Mammary epithelial cell (primary cell): Measurements from ENCODE around the gene HOXA3.

ENCODE experiments used
- EZH2 ChIP-seq: IDR thresholded peaks from 2 replicates; pipeline ENCODE4 v1.6.1; 2012; ENCODE audit warnings: low read length, inconsistent platforms, borderline replicate concordance
- TF ChIP-seq, protein P1 (sequence below), 2 donors: IDR thresholded peaks in 1 of 2; conservative IDR thresholded peaks in 1 of 2; 2 replicates each; pipeline ENCODE4 v1.5.1; 2011 to 2012; ENCODE audit warnings: inconsistent platforms in 2 of 2, low read length in 2 of 2, mild to moderate bottlenecking in 2 of 2, control low read depth in 1 of 2, low read depth in 1 of 2; ENCODE audit not compliant: insufficient read depth in 1 of 2; ENCODE audit errors: extremely low read depth in 1 of 2

DNA sequence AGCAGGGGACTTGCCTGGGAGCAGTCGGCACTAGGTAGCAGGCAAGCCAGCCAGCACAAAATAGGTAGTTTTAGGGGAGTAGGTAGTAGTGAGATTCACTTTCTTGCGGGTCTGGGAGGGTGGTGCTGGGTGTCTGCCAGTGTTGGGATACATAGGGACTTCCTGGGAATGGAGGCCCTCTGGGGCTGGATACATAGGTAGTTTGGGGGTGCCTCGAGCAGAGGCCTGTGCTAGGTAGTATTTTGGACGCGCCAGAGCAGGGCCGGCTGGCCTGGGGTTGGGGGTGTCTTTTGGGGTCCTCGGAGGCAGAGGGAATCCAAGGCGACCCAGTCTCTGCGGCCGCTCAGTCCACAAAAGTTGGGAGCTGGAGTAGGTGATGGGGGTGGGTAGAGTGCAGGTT lies 2.0 kb upstream of the HOXA3 start:
- TF ChIP-seq, protein P1, sequence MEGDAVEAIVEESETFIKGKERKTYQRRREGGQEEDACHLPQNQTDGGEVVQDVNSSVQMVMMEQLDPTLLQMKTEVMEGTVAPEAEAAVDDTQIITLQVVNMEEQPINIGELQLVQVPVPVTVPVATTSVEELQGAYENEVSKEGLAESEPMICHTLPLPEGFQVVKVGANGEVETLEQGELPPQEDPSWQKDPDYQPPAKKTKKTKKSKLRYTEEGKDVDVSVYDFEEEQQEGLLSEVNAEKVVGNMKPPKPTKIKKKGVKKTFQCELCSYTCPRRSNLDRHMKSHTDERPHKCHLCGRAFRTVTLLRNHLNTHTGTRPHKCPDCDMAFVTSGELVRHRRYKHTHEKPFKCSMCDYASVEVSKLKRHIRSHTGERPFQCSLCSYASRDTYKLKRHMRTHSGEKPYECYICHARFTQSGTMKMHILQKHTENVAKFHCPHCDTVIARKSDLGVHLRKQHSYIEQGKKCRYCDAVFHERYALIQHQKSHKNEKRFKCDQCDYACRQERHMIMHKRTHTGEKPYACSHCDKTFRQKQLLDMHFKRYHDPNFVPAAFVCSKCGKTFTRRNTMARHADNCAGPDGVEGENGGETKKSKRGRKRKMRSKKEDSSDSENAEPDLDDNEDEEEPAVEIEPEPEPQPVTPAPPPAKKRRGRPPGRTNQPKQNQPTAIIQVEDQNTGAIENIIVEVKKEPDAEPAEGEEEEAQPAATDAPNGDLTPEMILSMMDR (conservative IDR thresholded peaks at IDR 0.05 in 1 of 2, IDR thresholded peaks at IDR 0.05 in 1 of 2; ENCODE audit: extremely low read depth in 1 of 2, insufficient read depth in 1 of 2, low read depth in 1 of 2, low read length in 2 of 2), result no peak
- no peak for TF ChIP-seq EZH2
